Measurements from ENCODE around the gene TMEM179.
"Not testable (repeated sequence)": the region's sequence is repeated elsewhere in the genome, so short reads cannot be mapped to it uniquely, and the experiment has no call there.

TMEM179 gene

GRCh38 chr14:104585966-104586697 lies 18.4 kb downstream of the TMEM179 start:
- no peak for DNase-seq

DNA sequence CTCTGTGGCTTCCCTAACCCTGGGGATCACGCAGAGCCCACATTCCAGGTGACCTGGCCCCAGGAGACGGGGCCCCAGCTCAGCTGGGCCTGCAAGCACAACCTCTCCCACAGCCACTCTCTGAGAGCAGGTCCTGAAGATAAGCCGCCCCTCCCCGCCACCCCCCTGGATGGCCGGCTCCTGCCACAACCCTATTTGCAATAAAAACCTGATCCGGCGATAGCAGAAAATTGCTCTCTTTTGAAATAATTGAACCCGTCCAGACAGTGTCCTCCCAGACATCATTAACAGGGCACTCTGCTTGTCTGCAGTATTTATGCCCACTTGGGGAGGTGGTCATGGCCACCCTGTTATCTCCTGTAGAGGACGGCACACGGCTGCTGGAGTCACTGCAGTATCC lies 20.0 kb downstream of the TMEM179 start:
- DNase-seq, result no peak

- DNase-seq, result no peak
These were observed 20.9 kb downstream of the TMEM179 start for GRCh38 chr14:104583424-104584306.

DNA sequence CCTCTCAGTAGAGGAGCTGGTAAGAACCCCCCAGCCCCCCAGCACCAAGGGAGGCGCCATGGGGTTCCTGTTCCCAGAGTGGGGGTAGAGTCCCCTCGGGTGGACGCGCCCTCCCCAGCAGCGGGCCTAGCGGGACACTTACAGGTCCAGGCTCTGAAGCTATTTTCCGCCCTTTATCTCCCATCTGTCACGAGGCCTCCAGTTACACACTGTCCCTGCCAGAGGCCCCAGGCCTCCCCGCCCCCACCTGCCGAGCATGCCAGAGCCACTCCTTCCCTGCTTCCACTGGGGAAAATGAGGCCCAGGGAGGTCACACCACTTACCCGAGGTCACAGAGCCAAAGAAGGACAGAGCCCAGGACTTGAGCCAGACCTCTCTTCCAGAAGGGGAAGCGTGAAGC lies 21.9 kb downstream of the TMEM179 start:
- DNase-seq, result no peak

DNA sequence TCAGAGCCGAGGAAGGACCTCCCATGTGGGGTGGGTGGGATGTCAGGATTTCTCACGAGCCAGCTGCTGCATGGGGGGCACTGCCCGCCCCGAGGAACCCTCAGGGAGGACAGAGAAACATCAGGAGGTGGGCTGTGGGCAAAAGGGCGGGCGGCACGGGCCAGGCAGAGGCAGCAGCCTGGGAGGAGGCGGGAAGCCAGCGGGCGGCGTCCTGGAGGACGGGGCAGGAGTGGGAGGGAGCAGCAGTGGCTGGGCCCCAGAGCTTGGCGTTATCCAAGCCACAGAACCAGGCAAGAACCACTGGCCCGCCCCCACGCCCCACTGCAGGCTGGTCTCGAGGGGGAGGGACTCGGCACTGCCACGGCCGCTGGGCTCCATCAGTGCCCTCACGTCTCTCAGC lies 22.6 kb downstream of the TMEM179 start:
- DNase-seq, result no peak

DNA sequence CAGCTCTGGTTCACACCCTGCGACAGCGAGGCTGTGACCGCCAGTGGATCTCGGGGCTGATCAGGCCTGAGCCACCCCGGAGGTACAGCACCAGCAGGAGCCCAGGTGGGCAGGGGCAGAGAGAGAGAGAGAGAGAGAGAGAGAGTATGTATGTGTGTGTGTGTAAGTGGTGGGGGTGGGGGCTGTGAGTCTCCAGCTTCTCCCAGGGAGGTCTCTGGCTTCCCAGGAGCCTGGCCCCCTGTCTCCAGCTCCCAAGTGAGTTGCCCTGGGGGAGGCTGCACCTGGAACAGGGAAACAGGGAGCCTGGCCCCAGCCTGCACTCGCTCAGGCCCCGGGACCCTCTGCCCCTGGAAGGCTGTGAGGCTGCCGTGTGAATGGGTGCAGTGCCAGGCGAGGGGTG lies 23.1 kb downstream of the TMEM179 start:
- DNase-seq, result no peak

DNA sequence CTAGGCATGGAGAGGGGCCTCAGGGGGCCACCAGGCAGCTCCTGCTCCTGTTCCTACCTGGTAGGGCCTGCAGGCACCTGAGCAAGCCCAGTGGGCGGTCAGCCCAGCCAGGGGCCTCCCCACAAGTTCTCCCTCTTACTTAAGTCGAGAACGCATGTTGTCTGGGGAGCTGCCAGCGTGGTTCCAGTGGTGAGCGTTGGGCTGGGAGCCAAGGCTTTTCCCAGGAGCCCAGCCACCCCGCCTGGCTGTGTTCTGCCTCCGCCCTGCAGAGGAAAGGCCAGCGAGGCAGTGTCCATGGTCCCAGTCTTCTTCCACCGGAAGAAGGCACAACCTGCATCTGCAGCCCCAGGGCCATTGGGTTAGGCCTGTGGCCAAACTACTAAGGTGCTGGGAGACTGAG lies 23.6 kb downstream of the TMEM179 start:
- no peak for DNase-seq

DNA sequence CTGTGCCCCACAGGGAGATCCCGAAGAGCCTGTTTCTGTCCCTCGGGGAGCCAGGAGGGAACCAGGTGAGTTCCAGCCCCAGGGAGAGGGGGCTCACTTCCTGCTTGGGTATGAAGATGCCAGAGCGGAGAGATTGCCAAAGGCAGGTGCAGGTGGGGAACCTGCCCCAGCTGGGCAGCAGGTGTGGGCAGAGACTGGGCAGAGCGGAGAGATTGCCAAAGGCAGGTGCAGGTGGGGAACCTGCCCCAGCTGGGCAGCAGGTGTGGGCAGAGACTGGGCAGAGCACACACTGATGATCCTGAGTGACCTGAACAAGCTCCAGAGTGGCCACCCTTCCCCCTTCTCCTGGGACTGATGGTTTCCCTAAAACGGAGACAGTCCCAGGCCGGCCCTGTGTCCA lies 24.6 kb downstream of the TMEM179 start:
- not testable (repeated sequence) for DNase-seq

DNA sequence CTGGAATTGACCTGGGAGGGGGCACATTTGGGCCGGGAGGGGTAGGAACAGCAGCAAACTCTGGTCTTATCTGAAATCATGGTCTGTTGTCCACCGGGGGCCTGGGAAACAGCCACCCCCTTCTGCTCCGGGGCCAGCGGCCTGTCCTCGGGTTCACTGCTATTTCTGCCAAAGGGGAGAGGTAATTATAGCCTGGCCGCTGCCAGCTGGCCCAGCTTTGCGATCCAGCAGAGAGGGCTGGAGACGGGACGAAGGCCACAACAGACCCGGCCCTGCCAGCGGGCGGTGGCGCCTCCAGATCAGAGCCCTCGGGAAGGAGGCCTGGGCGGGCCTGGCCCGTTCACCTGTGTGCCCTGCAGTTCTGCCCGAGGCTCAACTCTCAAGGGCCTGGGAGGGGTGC lies 25.1 kb downstream of the TMEM179 start, which contains the start of gene C14orf180:
C14orf180 (plus strand) TSS at position 258 of the 400 bp plus-strand sequence. CDS start 6,667 bp downstream, outside the sequence.
- no peak for DNase-seq

DNA sequence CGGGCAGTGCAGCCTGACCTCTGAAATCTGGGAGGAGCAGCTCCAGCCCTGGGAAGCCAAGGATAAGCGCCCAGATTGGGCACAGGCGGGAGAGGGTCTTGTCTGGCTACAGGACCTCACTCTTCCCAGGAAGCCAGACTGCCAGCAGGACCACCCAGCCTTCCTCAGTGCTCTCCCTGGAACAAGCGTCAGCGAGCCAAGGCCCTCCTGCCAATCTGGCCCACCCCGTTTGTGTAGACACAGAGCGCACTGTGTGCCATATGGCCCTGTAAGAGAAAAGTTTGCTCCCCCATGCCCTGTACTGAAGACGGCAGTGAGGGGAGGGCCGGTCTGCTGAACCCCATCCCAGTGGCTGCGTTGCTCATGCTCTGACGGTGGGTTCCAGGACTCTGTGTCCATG lies 26.3 kb downstream of the TMEM179 start:
- no peak for DNase-seq

DNA sequence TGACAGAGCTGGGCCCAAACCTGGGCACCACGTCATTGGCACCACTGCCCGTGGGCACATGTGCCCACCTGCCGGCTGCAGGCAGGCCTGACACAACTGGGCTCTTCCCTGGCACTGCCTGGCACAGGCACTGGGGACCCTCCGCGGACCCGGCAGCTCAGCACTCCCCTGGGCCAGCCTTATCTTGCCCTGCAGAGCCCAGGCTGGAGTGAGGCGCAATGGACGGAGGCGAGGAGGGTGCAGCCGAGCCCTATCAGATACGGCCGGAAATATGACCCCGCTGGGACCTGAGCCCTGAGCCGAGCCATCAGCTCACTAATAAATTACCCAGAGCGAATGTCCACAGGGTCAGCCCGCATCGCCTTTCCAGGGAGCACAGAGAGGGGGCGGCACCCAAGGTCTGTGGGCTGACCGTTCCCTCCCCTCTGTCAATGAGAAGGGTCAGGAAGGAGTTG lies 26.7 kb downstream of the TMEM179 start:
- no peak for DNase-seq

DNA sequence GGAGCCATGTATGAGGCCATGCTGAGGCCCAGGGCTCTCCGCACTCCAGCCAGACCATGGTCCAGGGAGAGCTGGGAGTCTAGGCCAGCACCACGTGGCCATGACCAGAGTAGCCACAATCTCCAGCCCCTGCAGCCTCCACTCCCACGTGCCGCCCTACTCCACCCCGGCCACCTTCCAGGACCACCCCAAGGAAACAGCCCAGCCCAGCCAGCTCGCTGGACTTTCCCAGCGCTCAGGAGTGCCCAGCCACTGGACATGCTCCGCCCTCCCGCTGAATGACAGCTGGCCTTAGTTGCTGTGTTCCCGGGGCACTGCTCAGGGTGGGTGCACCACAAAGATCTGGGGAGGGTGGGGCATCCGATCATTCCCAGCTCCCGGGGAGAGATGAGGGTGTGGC lies 27.1 kb downstream of the TMEM179 start:
- no peak for DNase-seq

- no peak for DNase-seq
These were observed 27.6 kb downstream of the TMEM179 start for GRCh38 chr14:104576970-104577332.

DNA sequence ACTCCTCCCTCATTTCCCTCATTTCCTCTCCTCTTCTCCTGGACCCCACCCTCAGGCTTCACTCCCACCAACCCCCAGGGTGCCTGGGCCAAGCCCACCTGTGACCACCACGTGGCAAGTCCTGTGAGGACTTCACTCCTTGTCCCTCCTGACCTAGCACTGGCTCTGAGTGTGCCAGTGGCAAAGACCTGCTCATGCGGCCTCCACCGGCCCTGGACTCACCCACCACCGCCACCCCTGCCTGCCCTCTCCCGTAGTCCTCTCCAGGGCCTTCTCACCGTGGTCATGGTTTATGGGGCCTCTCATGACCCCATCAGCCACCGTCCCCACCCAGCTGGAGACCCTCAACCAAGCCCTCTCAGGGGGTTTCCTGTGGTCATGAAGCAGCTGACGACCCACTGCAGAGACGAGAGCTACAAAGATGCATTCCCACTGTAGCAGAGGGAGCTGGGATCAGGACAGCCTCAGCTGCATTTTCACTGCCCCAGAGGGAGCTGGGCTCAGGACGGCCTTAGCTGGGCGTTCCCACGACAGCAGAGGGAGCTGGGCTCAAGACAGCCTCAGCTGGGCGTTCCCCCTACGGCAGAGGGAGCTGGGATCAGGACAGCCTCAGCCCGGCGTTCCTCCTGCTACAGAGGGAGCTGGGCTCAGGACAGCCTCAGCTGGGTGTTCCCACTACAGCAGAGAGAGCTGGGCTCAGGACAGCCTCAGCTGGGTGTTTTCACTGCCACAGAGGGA lies 28.2 kb downstream of the TMEM179 start:
- DNase-seq, result no peak

- DNase-seq, result no peak
These were observed 29.5 kb downstream of the TMEM179 start for GRCh38 chr14:104574978-104575583.

DNA sequence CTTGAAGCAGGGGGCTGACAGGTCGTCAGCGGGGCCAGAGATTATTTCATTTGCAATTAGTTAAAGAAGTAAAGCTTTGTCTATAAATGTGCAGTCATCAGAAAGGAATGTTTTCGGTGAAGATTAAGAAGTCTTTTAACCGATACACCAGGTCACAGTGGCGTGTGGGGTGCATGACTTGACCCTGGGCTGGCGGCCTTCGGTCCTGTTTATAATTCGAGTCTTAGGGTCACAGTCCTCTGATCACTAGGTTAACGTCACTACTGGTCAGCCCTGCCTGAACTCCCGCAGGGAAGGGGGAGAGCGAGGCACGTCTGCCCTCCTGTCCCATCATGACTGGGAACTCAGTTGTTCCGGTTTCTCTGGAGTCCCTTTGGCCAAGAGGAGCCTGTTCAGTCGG lies 30.0 kb downstream of the TMEM179 start:
- DNase-seq, result no peak

DNA sequence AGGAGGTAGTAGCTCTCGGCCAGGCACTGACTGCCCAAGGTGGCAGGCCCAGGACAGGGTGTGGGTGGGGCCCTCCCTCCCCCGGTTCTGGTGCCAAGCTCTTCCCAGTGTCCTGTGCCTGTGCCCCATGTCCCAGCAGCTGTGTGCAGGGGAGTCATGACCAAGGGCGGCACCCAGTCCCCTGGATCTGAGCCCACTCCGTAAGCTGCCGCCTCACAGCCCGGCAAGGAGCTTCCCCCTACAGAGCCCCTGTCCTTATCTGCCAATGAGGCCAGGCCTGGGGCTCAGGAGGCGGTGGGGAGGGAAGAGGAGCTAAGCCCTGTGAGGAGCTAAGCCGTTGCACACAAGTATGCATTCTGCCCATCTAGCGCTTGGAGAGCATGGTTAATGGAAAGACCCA lies 30.6 kb downstream of the TMEM179 start:
- no peak for DNase-seq

GRCh38 chr14:104572668-104573067 lies 31.9 kb downstream of the TMEM179 start:
- DNase-seq, result no peak

DNA sequence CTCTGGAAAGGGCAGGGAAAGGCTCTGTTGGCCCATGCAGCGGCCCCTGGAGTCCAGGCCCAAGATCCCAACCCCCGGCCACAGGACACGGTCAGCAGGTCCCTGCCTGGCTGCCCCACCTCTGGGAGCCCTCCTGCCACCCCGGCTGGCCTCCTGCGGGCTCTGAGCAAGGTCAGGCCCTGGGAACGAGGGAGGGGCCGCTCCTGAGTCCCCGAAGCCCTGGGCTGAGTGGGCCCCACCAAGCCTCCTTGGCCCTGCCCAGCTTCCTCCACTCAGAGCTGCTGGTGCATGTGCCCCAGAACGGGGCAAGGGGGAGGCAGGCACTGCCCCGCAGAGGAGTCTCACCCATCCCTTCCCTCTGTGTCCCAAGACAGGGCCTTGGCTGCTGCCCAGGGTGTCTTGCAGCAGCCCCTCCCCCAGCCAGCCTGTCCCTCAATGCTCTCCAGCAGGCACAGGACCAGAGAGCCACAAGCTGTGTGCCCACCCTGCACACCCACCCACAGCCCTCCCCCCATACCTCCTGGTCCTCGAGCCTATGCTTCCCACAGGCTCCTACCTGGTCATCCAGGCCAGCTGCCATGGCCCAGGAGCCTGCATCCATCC lies 32.4 kb downstream of the TMEM179 start:
- DNase-seq, result no peak

DNA sequence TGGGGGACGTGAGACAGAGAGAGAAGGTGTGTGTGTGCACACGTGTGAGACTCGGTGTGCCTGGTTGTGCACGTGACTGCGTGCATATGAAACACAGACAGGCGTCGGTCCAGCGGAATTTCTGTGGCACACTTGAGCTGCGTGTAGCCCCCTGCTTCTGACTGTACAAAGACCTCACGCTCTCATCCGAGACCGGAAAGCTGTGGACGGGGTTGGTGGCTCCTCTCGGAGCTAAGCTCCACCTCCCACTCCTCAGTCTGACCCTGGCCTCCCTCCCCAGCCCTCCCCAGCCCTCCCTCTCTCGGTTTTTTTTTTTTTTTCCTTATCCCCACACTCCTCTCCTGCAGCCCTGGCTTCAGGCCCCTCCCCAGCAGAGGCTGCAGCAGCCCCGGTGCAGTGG lies 33.3 kb downstream of the TMEM179 start:
- DNase-seq, result no peak

DNA sequence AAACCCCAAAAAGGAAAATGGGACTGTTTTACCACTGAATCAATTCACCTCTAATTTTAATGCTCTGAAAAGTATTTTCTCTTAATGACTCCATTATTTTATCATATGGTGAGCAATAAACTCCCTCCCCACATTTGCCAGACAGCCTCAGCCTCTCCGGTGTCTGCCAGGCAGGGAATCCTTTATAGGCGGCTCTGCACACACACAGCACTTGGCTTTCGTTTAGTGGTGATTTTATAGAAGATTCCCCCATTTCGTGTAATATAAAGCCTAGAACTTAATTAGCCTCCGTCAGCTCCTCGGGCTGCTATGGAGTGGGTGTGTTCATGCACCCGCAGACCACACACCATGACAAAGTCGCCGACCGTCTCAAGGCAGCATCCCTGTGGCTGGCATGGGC lies 35.1 kb downstream of the TMEM179 start:
- no peak for DNase-seq

DNA sequence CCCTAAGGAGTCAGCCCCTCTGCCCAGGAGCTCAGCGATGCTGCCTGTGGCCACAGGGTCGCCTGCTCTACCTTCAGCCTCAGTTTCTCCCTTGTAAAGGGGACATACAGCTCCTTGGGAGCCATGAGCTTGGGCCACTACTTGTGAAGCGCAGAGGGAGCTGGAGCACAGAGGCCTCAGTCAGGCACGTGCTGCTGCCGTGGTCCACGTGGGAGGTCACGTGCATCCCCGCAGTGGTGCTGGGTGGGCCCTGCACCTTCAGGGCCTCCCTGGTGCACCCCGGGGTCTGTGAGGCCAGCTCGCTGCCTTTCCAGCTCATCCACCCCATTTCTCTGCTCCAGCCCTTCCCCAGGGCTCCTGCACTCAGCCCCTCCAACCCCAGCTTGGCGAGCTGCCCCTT lies 36.0 kb downstream of the TMEM179 start:
- DNase-seq, result no peak

DNA sequence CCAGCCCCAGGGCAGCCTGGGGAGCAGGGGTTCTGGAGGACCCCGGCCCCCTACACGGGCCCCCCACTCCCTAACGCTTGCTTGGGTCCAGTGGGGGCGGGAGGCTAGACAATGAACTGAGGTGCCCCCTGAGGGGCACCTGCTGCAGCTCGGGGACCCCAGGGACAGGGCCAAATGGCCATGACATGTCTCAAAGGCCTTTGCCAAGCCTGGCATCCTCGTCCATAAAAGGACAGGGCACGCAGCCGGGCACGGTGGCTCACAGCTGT lies 36.7 kb downstream of the TMEM179 start:
- DNase-seq, result no peak

Data from DMS153 (cell line).